ENCODE results near the gene SGSH. TPM values are rescaled to one million over a fixed set of nuclear protein-coding genes. Genes with fewer than 3 reads are reported as not detected.

Gene SGSH
- total and polyA plus RNA-seq, 2 experiments from 2014 or later = 21.2 to 63.5 TPM

DNA sequence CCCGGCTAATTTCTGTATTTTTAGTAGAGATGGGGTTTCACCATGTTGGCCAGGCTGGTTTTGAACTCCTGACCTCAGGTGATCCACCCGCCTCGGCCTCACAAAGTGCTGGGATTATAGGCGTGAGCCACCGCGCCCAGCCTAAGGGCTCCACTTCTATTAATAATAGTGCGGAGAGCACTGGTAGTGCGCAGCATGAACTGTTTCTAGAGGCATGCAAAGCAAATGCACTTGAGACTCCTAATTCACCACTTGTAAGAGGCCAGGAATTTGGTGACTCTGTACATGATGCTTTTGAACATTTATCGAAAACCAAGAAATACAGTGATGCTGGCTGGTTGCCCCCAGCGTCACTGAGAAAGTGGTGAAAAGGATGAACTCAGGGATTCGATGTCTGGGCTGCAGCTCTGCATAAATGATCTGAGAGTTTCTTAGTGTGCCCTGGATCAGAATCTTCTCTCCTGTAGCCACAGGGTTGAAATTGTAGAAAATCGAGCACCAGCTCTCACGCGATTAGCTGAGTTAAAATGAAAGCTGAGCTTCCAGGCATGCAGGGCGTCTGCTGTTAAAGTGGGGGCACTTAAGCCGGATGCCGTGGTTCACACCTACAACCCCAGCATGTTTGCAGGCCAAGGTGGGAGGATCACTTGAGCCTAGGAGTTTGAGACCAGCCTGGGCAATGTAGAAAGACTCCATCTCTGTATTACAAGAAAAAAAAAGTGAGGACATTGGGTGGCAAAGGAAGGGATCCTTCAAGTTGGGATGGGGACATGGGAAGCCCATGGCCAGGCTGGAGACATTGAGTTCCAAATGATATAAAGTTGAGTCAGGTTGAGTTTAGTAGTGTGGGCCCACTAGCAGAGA, 45.3 kb upstream of the SGSH start:
- Histone ChIP-seq H3K4me3 (no peak overlapping the region), H3F3A (ENCODE audit: insufficient read depth) (peaks cover 4% of the 10 kb centered on the region; the same call in 1 of the 2 replicates), H3K9me3 (ENCODE audit: low read depth) (no peaks in the 10 kb centered on the region), H3K9ac (no peak overlapping the region), H3K27me3 (replicated peaks; ENCODE audit: insufficient read depth) (no peaks in the 10 kb centered on the region), H3K9me2 (ENCODE audit: insufficient read depth) (no peaks in the 10 kb centered on the region), H3K79me2 (ENCODE audit: insufficient read depth) (peaks cover 42% of the 10 kb centered on the region), H3K36me3 (ENCODE audit: low read depth) (peaks cover 3% of the 10 kb centered on the region; the same call in 1 of the 2 replicates), H3K27ac (no peak overlapping the region), H2AFZ (no peak overlapping the region), H3K4me2 (ENCODE audit: unreplicated experiment) (no peak overlapping the region), H4K20me1 (ENCODE audit: insufficient read depth) (no peaks in the 10 kb centered on the region), H3K4me1 (ENCODE audit: insufficient read depth) (peaks cover 15% of the 10 kb centered on the region)
- DNase-seq = no peak
- no peak for TF ChIP-seq EZH2phosphoT487 (IDR thresholded peaks at IDR 0.05; ENCODE audit: insufficient read depth, low read depth)
- no peak for TF ChIP-seq EZH2 (IDR thresholded peaks at IDR 0.05; ENCODE audit: insufficient read depth, poor library complexity, severe bottlenecking)
- WGBS, 2 experiments (ENCODE audit: low coverage in 1 of 2, low lambda C conversion rate in 2 of 2, missing lambda C conversion rate in 2 of 2) = 93 to 95% methylated on average over 17 of the region's 17 CpGs
- in situ Hi-C loops (cut with MboI) = no loop called here

GRCh38 chr17:80264205-80265075, 44.3 kb upstream of the SGSH start:
- TF ChIP-seq EZH2 (IDR thresholded peaks at IDR 0.05; ENCODE audit: insufficient read depth, poor library complexity, severe bottlenecking) = no peak
- Histone ChIP-seq H2AFZ (no peak overlapping the region), H4K20me1 (ENCODE audit: insufficient read depth) (no peaks in the 10 kb centered on the region), H3F3A (ENCODE audit: insufficient read depth) (peaks cover 9% of the 10 kb centered on the region), H3K36me3 (ENCODE audit: low read depth) (no peaks in the 10 kb centered on the region; the same call in 1 of the 2 replicates), H3K4me3 (no peak overlapping the region), H3K27me3 (replicated peaks; ENCODE audit: insufficient read depth) (no peaks in the 10 kb centered on the region), H3K9ac (no peak overlapping the region), H3K4me2 (ENCODE audit: unreplicated experiment) (no peak overlapping the region), H3K27ac (no peak overlapping the region), H3K9me2 (ENCODE audit: insufficient read depth) (no peaks in the 10 kb centered on the region), H3K9me3 (ENCODE audit: low read depth) (no peaks in the 10 kb centered on the region), H3K4me1 (ENCODE audit: insufficient read depth) (peaks cover 15% of the 10 kb centered on the region), H3K79me2 (ENCODE audit: insufficient read depth) (peaks cover 42% of the 10 kb centered on the region)
- in situ Hi-C loops (cut with MboI) = no loop called here
- DNase-seq = no peak
- 91 to 92% methylated on average over 19 of the region's 19 CpGs for WGBS, 2 experiments (ENCODE audit: low coverage in 1 of 2, low lambda C conversion rate in 2 of 2, missing lambda C conversion rate in 2 of 2)

GRCh38 chr17:80263253-80264204, 43.4 kb upstream of the SGSH start:
- in situ Hi-C loops (cut with MboI) = no loop called here
- Histone ChIP-seq H3K4me3 (peak overlapping the region; percentile 82), H3K27me3 (replicated peaks; ENCODE audit: insufficient read depth) (no peaks in the 10 kb centered on the region), H3K9me3 (ENCODE audit: low read depth) (no peaks in the 10 kb centered on the region), H3K36me3 (ENCODE audit: low read depth) (no peaks in the 10 kb centered on the region; the same call in 1 of the 2 replicates), H4K20me1 (ENCODE audit: insufficient read depth) (no peaks in the 10 kb centered on the region), H3K79me2 (ENCODE audit: insufficient read depth) (peaks cover 42% of the 10 kb centered on the region), H3K4me1 (ENCODE audit: insufficient read depth) (peaks cover 15% of the 10 kb centered on the region), H3K9me2 (ENCODE audit: insufficient read depth) (no peaks in the 10 kb centered on the region), H3K27ac (peak overlapping the region; percentile 79; the same call in 1 of the 2 replicates), H3K4me2 (ENCODE audit: unreplicated experiment) (peak overlapping the region; percentile 80), H3F3A (ENCODE audit: insufficient read depth) (peaks cover 18% of the 10 kb centered on the region), H2AFZ (peak overlapping the region; percentile 35; the same call in 1 of the 2 replicates), H3K9ac (peak overlapping the region; percentile 95)
- TF ChIP-seq EZH2 (IDR thresholded peaks at IDR 0.05; ENCODE audit: insufficient read depth, poor library complexity, severe bottlenecking) = no peak
- no peak for TF ChIP-seq EZH2phosphoT487 (IDR thresholded peaks at IDR 0.05; ENCODE audit: insufficient read depth, low read depth)
- 32 to 37% methylated on average over 19 of the region's 19 CpGs for WGBS, 2 experiments (ENCODE audit: low coverage in 1 of 2, low lambda C conversion rate in 2 of 2, missing lambda C conversion rate in 2 of 2)
- peak; percentile 96 for DNase-seq

Measured in GM23248 (cell line).